ENCODE measurements around the gene DAP.

- TF ChIP-seq POLR2A (IDR thresholded peaks at IDR 0.05) (no peak), CTCF (IDR thresholded peaks at IDR 0.05 in 8 of 11, conservative IDR thresholded peaks at IDR 0.05 in 3 of 11) (no peak)
These were observed 3.0 kb downstream of the DAP start for GRCh38 chr5:10757922-10758555.

Data from spleen (tissue), 7 donors.